Stimulated activated CD4-positive, alpha-beta T cell treated with anti-CD3 and anti-CD28 coated beads, TNF-alpha, amount 100 ng/mL, for 24 hours (primary cell): ENCODE results near the gene MEI1.
A peak's percentile ranks its signal among the peaks of the same experiment; 100 is the strongest.

Experiments used
- DNase-seq, 3 experiments: peaks; one replicate each; pipeline ENCODE4 v3.0.0-alpha.2; 2020; ENCODE audit warnings: low read depth in 3 of 3

Gene MEI1

DNA sequence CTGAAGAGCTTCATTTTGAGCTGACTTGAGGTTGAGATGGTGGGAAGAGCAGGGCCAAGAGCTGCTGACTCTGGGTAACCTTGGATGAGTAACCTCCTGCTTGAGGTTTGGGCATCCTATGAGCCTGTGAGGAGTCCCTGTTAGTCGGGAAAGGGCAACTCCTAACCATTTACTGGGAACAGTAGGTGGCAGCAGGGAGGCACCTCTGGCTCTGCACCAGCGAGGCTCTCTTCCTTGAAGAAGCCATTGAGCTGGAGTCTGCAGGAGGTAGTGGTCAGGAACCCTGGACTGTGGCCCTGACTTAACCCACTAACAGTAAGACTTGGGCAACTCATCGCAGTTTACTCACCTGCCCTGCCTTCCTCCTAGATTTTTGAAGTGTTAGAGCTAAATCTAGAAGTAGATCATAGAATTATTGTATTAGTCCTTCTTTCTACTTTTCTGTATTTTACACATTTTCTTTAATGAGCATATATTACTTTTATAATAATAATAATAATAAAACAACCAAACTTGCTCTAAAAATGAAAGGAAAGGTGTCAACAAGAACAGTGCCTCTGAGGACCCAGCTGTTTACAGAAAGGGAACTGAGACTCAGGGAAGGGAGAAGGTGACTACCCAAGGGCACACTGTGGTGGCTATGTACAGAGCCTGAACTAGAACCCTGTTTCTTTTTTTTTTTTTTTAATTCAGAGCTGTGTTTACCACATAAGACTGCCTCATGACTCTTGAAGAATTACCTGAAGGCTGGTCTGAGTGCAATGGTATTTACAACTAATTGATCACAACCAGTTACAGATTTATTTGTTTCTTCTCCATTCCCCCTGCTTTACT, 47.5 kb downstream of the MEI1 start:
- peak; percentile 31 to 45 (median 33) for DNase-seq

DNA sequence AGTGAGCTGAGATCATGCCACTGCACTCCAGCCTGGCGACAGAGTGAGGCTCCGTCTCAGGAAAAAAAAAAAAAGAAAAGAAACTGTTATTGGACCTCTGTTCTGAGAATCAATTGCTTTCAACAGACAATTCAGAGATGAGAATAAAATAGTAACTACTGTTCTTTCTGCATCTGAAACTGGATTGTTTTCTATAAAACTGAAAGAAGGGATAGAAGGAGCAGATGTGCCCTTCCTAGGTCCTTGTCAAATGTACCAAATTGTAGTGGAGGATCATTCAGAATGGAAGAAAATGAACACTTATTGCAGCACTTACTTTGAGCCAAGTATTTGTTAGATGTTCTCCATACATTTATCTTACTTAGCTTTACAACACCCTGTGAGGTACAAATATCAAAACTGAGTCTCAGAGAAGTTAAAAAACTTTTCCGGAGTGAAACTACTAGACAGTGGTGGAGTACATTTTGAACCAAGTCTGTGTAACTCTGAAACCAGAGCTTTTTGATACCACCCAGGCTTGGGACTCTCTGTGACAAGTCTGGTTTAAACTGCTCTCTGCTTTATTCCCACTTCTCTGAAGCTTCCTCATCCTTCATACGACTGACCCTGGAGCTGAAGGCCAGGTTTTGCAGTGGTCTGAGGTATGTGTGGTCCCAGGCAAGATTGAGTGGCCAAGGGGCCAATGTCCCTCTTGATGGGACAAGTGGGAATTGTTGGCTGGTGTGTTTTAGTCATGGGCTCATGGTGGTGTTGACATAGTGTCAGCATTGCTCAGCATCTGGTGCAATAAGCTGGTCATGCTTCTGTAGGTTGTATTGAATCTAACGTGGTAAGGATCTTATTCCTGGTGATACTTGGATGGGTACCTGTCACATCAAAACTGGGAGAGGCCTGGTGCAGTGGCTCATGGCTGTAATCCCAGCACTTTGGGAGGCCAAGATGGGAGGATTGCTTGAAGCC, 53.0 kb downstream of the MEI1 start:
- DNase-seq: no peak

DNA sequence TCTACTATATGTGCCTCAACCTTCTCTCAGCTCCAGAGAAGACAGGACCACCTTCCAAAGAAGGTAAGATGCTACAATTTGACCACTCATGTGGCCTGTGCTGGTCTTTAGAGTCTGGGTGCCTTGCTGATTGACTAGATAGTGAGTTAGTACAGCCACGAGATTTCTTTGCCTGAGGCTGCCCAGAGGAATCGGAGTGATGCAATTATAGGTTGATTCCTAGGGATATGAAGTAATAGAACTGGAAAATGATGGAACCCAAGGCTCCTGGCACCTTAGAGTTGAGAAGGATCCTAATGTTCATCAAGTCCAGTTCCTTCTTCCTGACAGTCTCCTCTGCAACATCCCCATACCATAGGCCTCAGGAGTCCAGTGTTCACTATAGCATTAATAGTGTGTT, 54.7 kb downstream of the MEI1 start:
- DNase-seq: no peak

- DNase-seq: no peak
These were observed 58.2 kb downstream of the MEI1 start for GRCh38 chr22:41757502-41757901.

- no peak for DNase-seq
These were observed 58.9 kb downstream of the MEI1 start for GRCh38 chr22:41758231-41758630.

- DNase-seq: peak in 1 of 3 experiments; percentile 30
These were observed 63.9 kb downstream of the MEI1 start for GRCh38 chr22:41762980-41763779.

GRCh38 chr22:41766476-41766875, 67.2 kb downstream of the MEI1 start:
- DNase-seq: no peak

DNA sequence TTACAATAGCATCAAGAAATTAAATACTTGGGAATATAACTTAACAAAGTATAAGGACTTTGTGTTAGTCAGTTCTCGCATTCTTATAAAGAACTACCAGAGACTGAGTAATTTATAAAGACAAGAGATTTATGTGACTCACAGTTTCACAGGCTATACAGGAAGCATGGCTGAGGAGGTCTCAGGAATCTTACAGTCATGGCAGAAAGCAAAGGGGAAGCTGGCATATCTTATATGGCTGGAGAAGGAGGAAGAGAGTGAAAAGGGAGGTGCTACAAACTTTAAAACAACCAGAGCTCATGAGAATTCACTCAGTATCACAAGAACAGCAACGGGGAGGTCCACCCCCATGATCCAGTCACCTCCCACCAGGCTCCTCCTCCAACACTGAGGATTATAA, 69.1 kb downstream of the MEI1 start:
- no peak for DNase-seq

GRCh38 chr22:41770715-41771468, 71.6 kb downstream of the MEI1 start:
- DNase-seq: no peak

- DNase-seq: no peak
These were observed 72.9 kb downstream of the MEI1 start for GRCh38 chr22:41772198-41772597.

DNA sequence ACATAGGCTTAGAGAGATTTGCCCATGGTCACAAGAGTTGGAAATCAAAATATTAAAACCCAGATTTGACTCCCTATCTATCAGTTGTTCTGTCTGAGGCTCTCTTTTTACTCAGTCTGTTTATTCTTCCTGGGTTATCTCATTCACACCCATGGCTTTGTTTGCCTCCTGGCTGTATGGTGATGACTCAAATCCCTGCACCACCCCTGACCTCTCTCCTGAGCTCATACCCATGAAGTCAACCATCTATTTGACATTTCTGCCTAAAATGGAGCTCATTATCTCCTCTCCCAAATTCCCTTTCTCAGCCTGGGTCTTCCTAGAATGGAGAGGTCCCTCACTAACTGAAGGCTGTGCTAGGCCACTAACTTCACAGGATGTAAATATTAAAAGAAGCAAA, 73.3 kb downstream of the MEI1 start:
- no peak for DNase-seq

DNA sequence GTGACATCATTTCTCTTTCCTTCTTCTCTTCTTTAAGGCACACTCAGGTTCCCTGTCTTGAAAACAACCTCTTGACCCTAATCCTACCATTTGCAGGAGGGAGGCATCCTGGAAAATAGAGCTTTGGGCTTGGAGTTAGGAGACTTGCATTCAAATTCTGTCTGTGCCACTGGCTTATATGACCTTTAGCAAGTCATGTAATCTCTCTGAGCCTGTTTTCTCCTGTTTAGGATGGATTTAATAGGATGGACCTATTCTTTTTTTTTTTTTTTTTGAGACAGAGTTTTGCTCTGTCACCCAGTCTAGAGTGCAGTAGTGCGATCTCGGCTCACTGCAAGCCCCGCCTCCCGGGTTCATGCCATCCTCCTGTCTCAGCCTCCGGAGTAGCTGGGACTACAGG, 76.0 kb downstream of the MEI1 start:
- DNase-seq: no peak

DNA sequence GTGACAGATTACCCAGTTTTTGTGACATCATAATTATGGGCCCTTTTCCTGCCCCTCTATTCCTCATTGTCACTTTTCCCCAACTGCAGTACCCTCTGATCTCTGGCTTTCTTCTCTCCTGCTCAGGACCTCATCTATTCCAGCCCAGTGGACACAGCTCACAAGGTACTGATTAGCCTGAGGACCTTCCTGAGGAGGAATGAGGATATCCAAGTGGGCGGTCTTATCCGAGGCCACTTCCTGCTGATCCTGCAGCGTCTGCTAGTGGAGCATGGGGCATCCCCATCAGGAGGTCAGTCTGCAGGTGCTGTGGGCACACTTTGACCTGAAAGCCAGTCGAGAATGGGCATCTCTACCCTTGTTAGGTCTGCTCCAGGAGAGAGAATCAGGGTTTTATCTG, 76.7 kb downstream of the MEI1 start:
- no peak for DNase-seq

DNA sequence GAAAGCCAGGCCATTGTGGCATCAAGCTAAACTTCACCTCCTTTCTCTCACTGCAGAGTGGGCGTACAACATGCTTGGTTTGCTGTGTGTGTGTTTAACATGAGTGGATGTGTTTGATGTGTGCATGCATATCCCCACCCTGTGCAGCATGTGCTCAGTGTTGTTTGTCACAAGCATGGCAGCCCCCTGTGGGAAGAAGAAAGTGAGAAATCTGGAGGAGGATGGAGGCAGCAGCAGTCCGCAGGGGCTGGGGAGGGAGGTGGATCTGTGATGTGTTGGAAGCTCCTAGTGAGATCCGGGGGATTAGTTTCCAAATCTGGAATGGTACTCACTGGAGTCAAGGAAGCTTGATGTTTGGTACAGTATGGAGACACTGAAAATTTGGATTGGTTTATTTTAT, 77.1 kb downstream of the MEI1 start:
- no peak for DNase-seq

- no peak for DNase-seq
These were observed 78.6 kb downstream of the MEI1 start for GRCh38 chr22:41777749-41778425.

GRCh38 chr22:41779929-41780505, 80.7 kb downstream of the MEI1 start:
- DNase-seq: peak in 1 of 3 experiments; percentile 16

DNA sequence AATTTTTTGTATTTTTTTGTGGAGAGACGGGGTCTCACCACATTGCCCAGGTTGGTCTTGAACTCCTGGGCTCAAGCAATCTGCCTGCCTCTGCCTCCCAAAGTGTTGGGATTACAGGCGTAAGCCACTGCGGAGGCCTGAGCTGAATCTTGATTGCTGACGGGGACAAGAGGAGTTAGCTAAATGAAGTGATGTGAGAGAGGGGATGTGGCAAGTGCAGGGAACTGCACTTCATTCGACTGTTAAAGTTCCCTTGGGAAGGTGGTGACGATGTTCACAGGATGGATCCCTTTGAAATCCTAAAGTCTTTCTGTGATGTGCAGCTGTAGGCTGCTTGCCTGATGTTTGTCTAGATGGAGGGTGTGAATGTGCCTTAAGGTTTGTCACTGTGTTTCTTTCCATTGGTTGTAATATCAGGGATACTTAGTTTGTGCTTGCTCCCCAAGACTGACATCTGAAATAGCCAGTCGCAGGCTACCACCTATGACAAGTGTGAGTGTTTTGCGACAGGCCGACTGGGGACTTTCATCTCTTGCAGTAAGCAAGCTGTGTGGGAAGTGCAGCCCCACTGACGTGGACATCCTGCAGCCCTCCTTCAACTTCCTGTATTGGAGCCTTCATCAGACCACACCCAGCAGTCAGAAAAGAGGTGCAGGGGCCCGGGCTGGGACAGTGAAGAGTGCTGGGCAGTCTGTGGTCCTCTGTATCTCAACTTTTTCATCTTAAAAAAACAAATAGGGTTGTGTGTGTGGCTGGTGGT, 81.6 kb downstream of the MEI1 start:
- peak; percentile 75 to 86 (median 81) for DNase-seq

DNA sequence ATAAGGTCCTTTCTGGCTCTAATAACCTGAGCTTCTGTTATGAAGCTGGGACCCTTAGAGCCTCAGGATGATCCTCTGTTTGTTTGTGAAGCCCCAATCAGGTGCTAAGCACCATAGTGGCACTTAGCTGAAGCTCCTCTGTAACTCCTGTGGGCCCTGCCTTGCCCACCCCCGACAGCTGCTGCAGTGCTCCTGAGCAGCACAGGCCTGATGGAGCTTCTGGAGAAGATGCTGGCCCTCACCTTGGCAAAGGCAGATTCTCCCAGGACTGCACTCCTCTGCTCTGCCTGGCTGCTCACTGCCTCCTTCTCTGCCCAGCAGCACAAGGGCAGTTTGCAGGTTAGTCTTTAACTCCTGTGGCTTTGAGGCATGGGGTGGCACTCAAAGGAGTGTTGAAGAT, 82.2 kb downstream of the MEI1 start:
- DNase-seq: no peak

GRCh38 chr22:41782316-41782715, 83.0 kb downstream of the MEI1 start:
- peak in 1 of 3 experiments; percentile 20 for DNase-seq
